Epithelial cell of prostate (primary cell): ENCODE measurements around the gene SLIT3.

Experiments used
- DNase-seq: peaks from one replicate; pipeline ENCODE4 v3.0.0-alpha.2; 2011; ENCODE audit warnings: low read depth, low spot score
- H3K27ac ChIP-seq: fragments of 450-650 bp; 2 replicates; pipeline ENCODE4 v1.5.1; 2017; ENCODE audit warnings: mild to moderate bottlenecking

The SLIT3 gene

GRCh38 chr5:168950241-168950951 is 350.5 kb downstream of the SLIT3 start:
- H3K27ac ChIP-seq, result no peak overlapping the region
- DNase-seq, result no peak

- no peak overlapping the region for H3K27ac ChIP-seq
- DNase-seq, result no peak
Observed at GRCh38 chr5:168948746-168949145, 352.2 kb downstream of the SLIT3 start.

- H3K27ac ChIP-seq, result no peak overlapping the region
- no peak for DNase-seq
Observed at GRCh38 chr5:168947212-168947868, 353.6 kb downstream of the SLIT3 start.

- no peak overlapping the region for H3K27ac ChIP-seq
- no peak for DNase-seq
Observed at GRCh38 chr5:168946363-168946762, 354.6 kb downstream of the SLIT3 start.

GRCh38 chr5:168944004-168944403 is 356.9 kb downstream of the SLIT3 start:
- no peak overlapping the region for H3K27ac ChIP-seq
- no peak for DNase-seq

- no peak for DNase-seq
Observed at GRCh38 chr5:168943091-168943884, 357.7 kb downstream of the SLIT3 start.

GRCh38 chr5:168941901-168942300 is 359.0 kb downstream of the SLIT3 start:
- DNase-seq, result no peak

More at GRCh38 chr5:168943091-168943884, 357.7 kb downstream of the SLIT3 start:
- no peak overlapping the region for H3K27ac ChIP-seq

GRCh38 chr5:168940712-168941111 is 360.2 kb downstream of the SLIT3 start:
- no peak overlapping the region for H3K27ac ChIP-seq
- no peak for DNase-seq

More at GRCh38 chr5:168941901-168942300, 359.0 kb downstream of the SLIT3 start:
- H3K27ac ChIP-seq, result no peak overlapping the region

- DNase-seq, result no peak
- no peak overlapping the region for H3K27ac ChIP-seq
Observed at GRCh38 chr5:168939887-168940544, 360.9 kb downstream of the SLIT3 start.

- no peak overlapping the region for H3K27ac ChIP-seq
- DNase-seq, result no peak
Observed at GRCh38 chr5:168939156-168939800, 361.7 kb downstream of the SLIT3 start.

GRCh38 chr5:168936511-168936910 is 364.4 kb downstream of the SLIT3 start:
- no peak overlapping the region for H3K27ac ChIP-seq
- DNase-seq, result no peak

GRCh38 chr5:168935183-168935582 is 365.8 kb downstream of the SLIT3 start:
- H3K27ac ChIP-seq, result no peak overlapping the region
- no peak for DNase-seq

- H3K27ac ChIP-seq, result no peak overlapping the region
- DNase-seq, result no peak
Observed at GRCh38 chr5:168934169-168934568, 366.8 kb downstream of the SLIT3 start.

GRCh38 chr5:168932400-168933189 is 368.3 kb downstream of the SLIT3 start:
- no peak overlapping the region for H3K27ac ChIP-seq
- no peak for DNase-seq

GRCh38 chr5:168931638-168932345 is 369.1 kb downstream of the SLIT3 start:
- peak; percentile 33 for DNase-seq
- H3K27ac ChIP-seq, result no peak overlapping the region

- no peak for DNase-seq
Observed at GRCh38 chr5:168929656-168930055, 371.3 kb downstream of the SLIT3 start.

GRCh38 chr5:168925160-168925559 is 375.8 kb downstream of the SLIT3 start:
- DNase-seq, result no peak
- H3K27ac ChIP-seq, result no peak overlapping the region

More at GRCh38 chr5:168929656-168930055, 371.3 kb downstream of the SLIT3 start:
- no peak overlapping the region for H3K27ac ChIP-seq

GRCh38 chr5:168921147-168921866 is 379.6 kb downstream of the SLIT3 start:
- no peak for DNase-seq
- H3K27ac ChIP-seq, result no peak overlapping the region
